SU-DHL-6 (cell line): Measurements from ENCODE around the gene GPR35.

Experiments
- H2AFZ ChIP-seq: fragments of 200-600 bp; sonication (generic); 2 replicates; pipeline ENCODE4 v1.6.1; 2014; ENCODE audit warnings: low read depth, mild to moderate bottlenecking, moderate library complexity, mixed read lengths, antibody characterized with exemption, low read length; ENCODE audit not compliant: severe bottlenecking
- H3F3A ChIP-seq: fragments of 200-600 bp; shearing (Covaris generic); 2 replicates; pipeline ENCODE4 v1.6.0; 2016; ENCODE audit warnings: antibody characterized with exemption, mild to moderate bottlenecking; ENCODE audit not compliant: insufficient read depth
- H3K27ac ChIP-seq: fragments of 200-600 bp; sonication (generic); 2 replicates; pipeline ENCODE4 v1.5.1; 2016; ENCODE audit warnings: low read depth, mild to moderate bottlenecking, low read length, moderate library complexity, mixed read lengths
- H3K27me3 ChIP-seq: fragments of 200-600 bp; sonication (generic), shearing (Covaris generic); 2 replicates; pipeline ENCODE4 v1.6.0; 2014; ENCODE audit warnings: mild to moderate bottlenecking, low read length
- H3K36me3 ChIP-seq: fragments of 200-600 bp; sonication (generic); 2 replicates; pipeline ENCODE4 v1.6.1; 2014; ENCODE audit warnings: mild to moderate bottlenecking, low read length, mixed read lengths
- H3K4me2 ChIP-seq: fragments of 300-600, 200-600 bp; shearing (Covaris generic), sonication (generic); 2 replicates; pipeline ENCODE4 v1.6.0; 2014; ENCODE audit warnings: low read length, low read depth, mild to moderate bottlenecking; ENCODE audit not compliant: poor library complexity, severe bottlenecking
- H3K4me3 ChIP-seq: fragments of 200-600 bp; sonication (generic); 2 replicates; pipeline ENCODE4 v1.5.1; 2014; ENCODE audit warnings: antibody characterized with exemption, low read length, mild to moderate bottlenecking, mixed read lengths; ENCODE audit not compliant: insufficient read depth, poor library complexity, severe bottlenecking
- H3K79me2 ChIP-seq: fragments of 200-600 bp; sonication (generic); 2 replicates; pipeline ENCODE4 v1.6.1; 2014; ENCODE audit warnings: mild to moderate bottlenecking, low read length, moderate library complexity; ENCODE audit not compliant: insufficient read depth
- H3K9ac ChIP-seq: fragments of 200-600 bp; sonication (generic); 2 replicates; pipeline ENCODE4 v1.7.0; 2014; ENCODE audit warnings: mild to moderate bottlenecking, low read length
- H3K9me2 ChIP-seq: fragments of 200-600 bp; sonication (generic); replicated peaks from 2 replicates; pipeline ENCODE4 v1.6.1; 2014; ENCODE audit warnings: low read length; ENCODE audit not compliant: insufficient read depth
- H3K9me3 ChIP-seq: fragments of 200-600 bp; sonication (generic); 2 replicates; pipeline ENCODE4 v1.6.1; 2014; ENCODE audit warnings: low read length, mixed read lengths; ENCODE audit not compliant: insufficient read depth
- H4K20me1 ChIP-seq: fragments of 200-600 bp; sonication (generic); 2 replicates; pipeline ENCODE4 v1.6.1; 2014; ENCODE audit warnings: low read depth, mild to moderate bottlenecking, antibody characterized with exemption, low read length, moderate library complexity, mixed read lengths
- CTCF ChIP-seq: fragments of 200-600 bp; sonication (generic); IDR thresholded peaks from one replicate; pipeline ENCODE4 v1.5.1; 2017; ENCODE audit warnings: antibody characterized with exemption, mild to moderate bottlenecking, low read length, moderate library complexity; ENCODE audit not compliant: insufficient read depth, poor library complexity, severe bottlenecking
- EZH2phosphoT487 ChIP-seq: fragments of 200-600 bp; sonication (generic), shearing (Covaris generic); conservative IDR thresholded peaks from 2 replicates; pipeline ENCODE4 v1.6.1; 2018; ENCODE audit warnings: mild to moderate bottlenecking, antibody characterized with exemption, low read length, moderate library complexity, mixed read lengths

GPR35 gene

GRCh38 chr2:240597419-240598181, 27.7 kb upstream of the GPR35 start:
- no peaks in the 10 kb centered on the region for H3F3A ChIP-seq
- no peak overlapping the region for H3K4me3 ChIP-seq
- no peaks in the 10 kb centered on the region for H3K36me3 ChIP-seq
- 0 out of 2 replicates have a peak, but pooled peaks cover 5% of the 10 kb centered on the region for H3K79me2 ChIP-seq
- H4K20me1 ChIP-seq: no peaks in the 10 kb centered on the region
- TF ChIP-seq CTCF (no peak), EZH2phosphoT487 (no peak)
- H3K27me3 ChIP-seq: no peaks in the 10 kb centered on the region
- no peak overlapping the region for H3K4me2 ChIP-seq
- no peak overlapping the region for H3K27ac ChIP-seq
- H2AFZ ChIP-seq: no peak overlapping the region
- no peaks in the 10 kb centered on the region for H3K9me2 ChIP-seq
- no peak overlapping the region for H3K9ac ChIP-seq
- H3K9me3 ChIP-seq: no peaks in the 10 kb centered on the region

- Histone ChIP-seq H4K20me1 (no peaks in the 10 kb centered on the region), H3K9ac (no peak overlapping the region), H3K4me2 (no peak overlapping the region), H3K27ac (no peak overlapping the region), H3K9me2 (no peaks in the 10 kb centered on the region), H3K36me3 (no peaks in the 10 kb centered on the region), H3K79me2 (0 out of 2 replicates have a peak, but pooled peaks cover 5% of the 10 kb centered on the region), H3K4me3 (no peak overlapping the region), H3K9me3 (no peaks in the 10 kb centered on the region), H3F3A (no peaks in the 10 kb centered on the region), H3K27me3 (no peaks in the 10 kb centered on the region), H2AFZ (no peak overlapping the region)
- TF ChIP-seq CTCF (no peak), EZH2phosphoT487 (no peak)
These were observed 26.9 kb upstream of the GPR35 start for GRCh38 chr2:240598311-240598911.

GRCh38 chr2:240599141-240599583, 26.1 kb upstream of the GPR35 start:
- no peaks in the 10 kb centered on the region for H4K20me1 ChIP-seq
- H3K27me3 ChIP-seq: no peaks in the 10 kb centered on the region
- no peaks in the 10 kb centered on the region for H3F3A ChIP-seq
- H3K9ac ChIP-seq: no peak overlapping the region
- no peak overlapping the region for H3K27ac ChIP-seq
- no peaks in the 10 kb centered on the region for H3K9me2 ChIP-seq
- TF ChIP-seq CTCF (no peak), EZH2phosphoT487 (no peak)
- no peak overlapping the region for H3K4me3 ChIP-seq
- no peak overlapping the region for H3K4me2 ChIP-seq
- no peak overlapping the region for H2AFZ ChIP-seq
- H3K9me3 ChIP-seq: no peaks in the 10 kb centered on the region
- H3K79me2 ChIP-seq: 0 out of 2 replicates have a peak, but pooled peaks cover 2% of the 10 kb centered on the region
- H3K36me3 ChIP-seq: no peaks in the 10 kb centered on the region
